SH-SY5Y (cell line): ENCODE results near the gene KAT6B.
A peak's percentile ranks its signal among the peaks of the same experiment; 100 is the strongest.

Experiments
- GATA2 ChIP-seq: IDR thresholded peaks from 2 replicates; pipeline ENCODE4 v1.6.1; 2011; ENCODE audit warnings: mild to moderate bottlenecking, low read depth, low read length
- GATA3 ChIP-seq: IDR thresholded peaks from 2 replicates; pipeline ENCODE4 v1.6.1; 2011; ENCODE audit warnings: low read depth, mild to moderate bottlenecking, low read length, moderate library complexity

Gene KAT6B

GRCh38 chr10:74993649-74994048, 167.2 kb downstream of the KAT6B start:
- peak; percentile 65 for TF ChIP-seq GATA3
- TF ChIP-seq GATA2: peak; percentile 23; the same call in 1 of the 2 replicates

DNA sequence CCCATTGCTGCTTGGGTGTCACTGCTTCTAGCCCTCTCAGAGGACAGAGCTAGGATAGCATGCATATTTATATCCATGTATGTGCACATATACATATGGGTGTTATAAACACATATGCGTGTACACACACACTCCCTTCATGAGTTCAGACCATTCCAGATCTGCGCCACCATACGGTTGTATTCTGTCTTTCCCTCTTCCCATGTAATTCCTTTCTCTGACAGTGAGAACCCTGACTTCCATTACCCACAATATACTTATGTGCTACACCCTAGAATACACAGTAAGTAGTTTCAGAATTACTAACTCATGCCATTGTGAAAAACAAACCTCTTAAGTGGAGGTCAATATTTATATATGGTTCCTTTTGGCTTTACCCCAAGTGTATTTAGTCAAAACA, 168.5 kb downstream of the KAT6B start:
- TF ChIP-seq GATA2 (no peak), GATA3 (no peak)

- TF ChIP-seq GATA2 (no peak), GATA3 (no peak)
These were observed 169.4 kb downstream of the KAT6B start for GRCh38 chr10:74995806-74996205.

GRCh38 chr10:74997163-74997562, 170.8 kb downstream of the KAT6B start:
- TF ChIP-seq GATA2: no peak
- no peak for TF ChIP-seq GATA3

DNA sequence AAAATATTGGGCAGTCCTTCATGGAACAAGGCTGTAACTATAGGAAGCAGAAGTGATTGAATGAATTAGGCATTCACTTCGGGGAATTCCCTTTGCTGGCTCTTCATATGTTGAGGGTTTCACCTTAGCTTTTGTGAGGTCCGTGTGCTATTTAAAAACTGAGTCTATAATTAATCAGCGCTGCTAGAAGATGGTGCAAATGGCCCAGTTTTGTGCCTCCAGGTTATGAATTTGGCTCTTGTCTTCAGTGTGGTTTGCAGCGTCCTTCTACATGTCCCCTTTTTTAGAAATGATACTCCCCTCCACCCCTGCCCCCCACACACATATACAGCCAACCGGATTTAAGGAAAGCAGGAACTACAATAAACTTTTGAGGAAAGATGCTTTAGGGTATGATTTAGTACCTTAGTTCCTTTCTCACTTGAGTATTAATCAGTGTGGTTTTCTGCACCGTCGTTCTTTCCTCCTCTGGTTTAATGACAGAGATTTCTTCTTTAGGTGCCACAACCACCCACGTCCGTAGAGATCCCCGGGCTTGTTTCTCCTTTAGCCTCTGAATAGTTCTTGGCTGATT, 174.4 kb downstream of the KAT6B start:
- TF ChIP-seq GATA3 (no peak), GATA2 (no peak)

- no peak for TF ChIP-seq GATA3
- TF ChIP-seq GATA2: no peak
These were observed 175.4 kb downstream of the KAT6B start for GRCh38 chr10:75001715-75002350.

DNA sequence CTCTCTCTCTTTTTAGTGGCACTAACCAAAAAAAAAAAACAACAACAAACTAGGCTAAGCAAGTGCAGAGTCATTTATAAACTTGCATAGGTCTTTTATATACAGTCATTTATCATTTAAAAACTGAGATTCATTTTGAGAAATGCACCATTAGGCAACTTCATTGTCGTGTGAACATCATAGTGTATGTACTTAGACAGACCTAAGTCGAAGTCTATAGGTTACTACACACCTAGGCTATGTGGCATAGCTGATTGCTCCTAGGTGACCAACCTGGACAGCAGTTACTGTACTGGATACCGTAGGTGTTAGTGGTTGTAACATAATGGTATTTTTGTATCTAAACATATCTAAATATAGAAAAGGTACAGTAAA, 175.9 kb downstream of the KAT6B start:
- no peak for TF ChIP-seq GATA2
- no peak for TF ChIP-seq GATA3

DNA sequence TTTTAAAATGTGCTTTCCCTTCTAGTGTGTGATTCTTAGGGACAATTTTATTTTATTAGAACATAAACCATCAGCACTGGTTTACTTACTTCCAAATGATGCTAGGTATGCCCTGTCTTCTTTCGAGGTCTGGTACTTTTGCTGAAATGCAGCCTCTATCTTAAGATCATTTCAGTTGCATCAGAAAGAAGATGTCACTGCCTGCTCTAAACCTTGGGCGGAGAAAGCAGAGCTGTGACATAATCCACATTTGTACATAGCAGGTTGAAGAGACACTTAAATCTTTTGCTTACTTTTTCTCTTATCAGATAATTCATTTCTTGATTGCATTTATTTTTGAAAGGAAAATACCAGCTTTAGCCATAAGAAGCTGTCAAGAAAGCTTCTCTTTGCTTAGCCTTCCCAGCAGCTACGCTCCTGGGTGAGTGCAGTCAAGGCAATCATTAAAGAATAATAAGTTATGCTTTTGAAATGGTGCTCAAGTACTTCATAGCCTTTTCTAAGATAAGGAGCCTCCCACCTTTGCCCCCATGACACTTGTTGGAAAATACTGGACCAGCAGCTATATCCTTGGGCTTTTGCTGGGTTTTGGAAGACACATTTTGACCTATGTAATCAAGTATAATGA, 176.7 kb downstream of the KAT6B start:
- no peak for TF ChIP-seq GATA3
- TF ChIP-seq GATA2: no peak

- TF ChIP-seq GATA3: no peak
- TF ChIP-seq GATA2: no peak
These were observed 177.5 kb downstream of the KAT6B start for GRCh38 chr10:75003891-75004290.

GRCh38 chr10:75007646-75008045, 181.2 kb downstream of the KAT6B start:
- TF ChIP-seq GATA2: no peak
- TF ChIP-seq GATA3: no peak

- TF ChIP-seq GATA2: no peak
- TF ChIP-seq GATA3: no peak
These were observed 182.6 kb downstream of the KAT6B start for GRCh38 chr10:75008952-75009351.

GRCh38 chr10:75009426-75009825, 183.0 kb downstream of the KAT6B start:
- TF ChIP-seq GATA3: no peak

DNA sequence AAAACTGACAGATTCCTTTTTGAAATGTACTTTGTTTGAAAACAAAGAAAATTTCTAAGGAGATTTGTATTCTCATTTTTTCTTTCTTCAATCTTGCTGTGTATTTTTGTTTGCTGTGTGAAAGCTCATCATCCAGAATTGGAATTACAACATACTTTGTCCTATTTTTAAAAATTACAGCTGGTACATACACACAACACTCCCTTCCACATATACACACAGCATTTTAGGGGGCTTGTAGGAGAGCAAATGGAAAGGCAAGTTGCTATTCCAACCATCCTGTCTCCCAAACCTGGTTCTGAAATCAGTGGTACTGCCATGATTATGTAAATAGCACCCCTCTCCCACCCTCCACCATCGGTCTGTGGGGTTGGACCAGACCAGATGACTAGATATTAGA, 184.0 kb downstream of the KAT6B start:
- TF ChIP-seq GATA3: no peak
- no peak for TF ChIP-seq GATA2

GRCh38 chr10:75011221-75011620, 184.8 kb downstream of the KAT6B start:
- TF ChIP-seq GATA2 (no peak), GATA3 (no peak)

- TF ChIP-seq GATA2: no peak
- no peak for TF ChIP-seq GATA3
These were observed 186.1 kb downstream of the KAT6B start for GRCh38 chr10:75012471-75012870.

- no peak for TF ChIP-seq GATA2
- no peak for TF ChIP-seq GATA3
These were observed 186.6 kb downstream of the KAT6B start for GRCh38 chr10:75013007-75013406.
